ENCODE measurements around the gene CLPTM1L.

DNA sequence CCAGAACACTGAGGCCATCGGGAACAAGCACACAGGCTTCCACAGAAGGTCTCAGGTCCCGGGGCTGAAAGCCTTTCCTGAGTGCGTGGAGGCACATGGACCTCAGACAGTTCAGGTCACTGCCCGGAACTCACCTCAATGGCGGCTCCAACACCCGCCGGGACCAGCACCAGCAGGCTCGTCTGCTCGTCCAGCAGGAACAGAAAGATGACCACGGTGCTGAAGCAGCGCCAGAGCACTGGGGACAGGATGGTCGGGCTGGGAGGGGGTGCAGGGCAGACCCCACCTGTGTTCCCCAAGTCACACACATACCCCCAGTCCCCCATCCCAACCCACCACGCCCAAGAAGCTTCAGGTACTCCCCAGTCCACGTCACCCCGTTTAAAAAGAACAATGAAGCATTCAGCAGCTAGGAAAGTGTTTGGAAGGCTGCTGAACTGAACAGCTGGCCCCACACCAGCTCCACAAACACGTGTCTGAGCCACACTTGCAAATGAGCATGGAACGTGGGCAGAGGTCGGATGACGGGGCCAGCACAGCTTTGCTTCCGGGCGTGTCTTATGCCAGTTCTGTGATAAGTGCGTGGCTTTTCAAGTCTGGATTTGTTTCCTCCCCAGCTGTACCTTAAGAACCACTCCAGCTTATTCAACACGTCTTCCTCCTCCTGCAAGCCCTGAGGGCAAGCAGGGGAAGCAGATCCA, 14.6 kb downstream of the CLPTM1L start:
- TF ChIP-seq POLR2A (IDR thresholded peaks at IDR 0.05; ENCODE audit: low read depth, low read length) = no peak
- no peak for TF ChIP-seq TAF1 (IDR thresholded peaks at IDR 0.05; ENCODE audit: borderline replicate concordance, low read depth, low read length)
